Cardiac fibroblast (primary cell): ENCODE data around the gene TNFRSF25.
"Not testable (repeated sequence)": the region's sequence is repeated elsewhere in the genome, so short reads cannot be mapped to it uniquely, and the experiment has no call there.

ENCODE experiments used
- DNase-seq, 2 donors: peaks; one replicate each; pipeline versions ENCODE4 v3.0.0 to v3.0.0-alpha.2; 2010; ENCODE audit warnings: low read depth in 2 of 2
- H3K4me3 ChIP-seq, 2 donors: replicated peaks in 1 of 2; 1 replicate in 1 of 2; 2 replicates in 1 of 2; pipeline ENCODE4 v1.5.1; 2011; ENCODE audit warnings: low read depth in 2 of 2, low read length in 2 of 2, mild to moderate bottlenecking in 2 of 2, moderate library complexity in 1 of 2
- CTCF ChIP-seq: IDR thresholded peaks from one replicate; pipeline ENCODE4 v1.5.1; 2011; ENCODE audit warnings: low read depth, mild to moderate bottlenecking, low read length, inconsistent platforms

The TNFRSF25 gene

GRCh38 chr1:6435547-6435946 lies 30.4 kb downstream of the TNFRSF25 start:
- no peak for DNase-seq
- TF ChIP-seq CTCF: no peak
- H3K4me3 ChIP-seq: no peak overlapping the region

GRCh38 chr1:6435129-6435528 lies 30.8 kb downstream of the TNFRSF25 start:
- TF ChIP-seq CTCF: no peak
- DNase-seq: no peak
- no peak overlapping the region for H3K4me3 ChIP-seq

GRCh38 chr1:6434186-6434585 lies 31.8 kb downstream of the TNFRSF25 start:
- no peak for TF ChIP-seq CTCF
- DNase-seq: no peak
- no peak overlapping the region for H3K4me3 ChIP-seq

- not testable (repeated sequence) for DNase-seq
These were observed 34.1 kb downstream of the TNFRSF25 start for GRCh38 chr1:6431645-6432579.

GRCh38 chr1:6429660-6430411 lies 36.1 kb downstream of the TNFRSF25 start:
- DNase-seq, H3K4me3 ChIP-seq: not testable (repeated sequence)

More at GRCh38 chr1:6431645-6432579, 34.1 kb downstream of the TNFRSF25 start:
- not testable (repeated sequence) for H3K4me3 ChIP-seq

GRCh38 chr1:6428453-6428852 lies 37.5 kb downstream of the TNFRSF25 start:
- not testable (repeated sequence) for DNase-seq, H3K4me3 ChIP-seq

- H3K4me3 ChIP-seq: no peak overlapping the region
- TF ChIP-seq CTCF: no peak
- no peak for DNase-seq
These were observed 38.3 kb downstream of the TNFRSF25 start for GRCh38 chr1:6427441-6428390.
